Smooth muscle cell (in vitro differentiated cells): ENCODE results near the gene FRMD7. TPM values are rescaled to one million over a fixed set of nuclear protein-coding genes. Genes with fewer than 3 reads are reported as not detected.

Experiments
- DNase-seq: peaks from one replicate; lab custom pipeline; 2025; ENCODE audit not compliant: unreplicated experiment; lab: John Stamatoyannopoulos, UW
- H2AFZ ChIP-seq: fragments of 200-600 bp; sonication (generic); 2 replicates; pipeline ENCODE4 v1.6.0; 2016; ENCODE audit warnings: antibody characterized with exemption, low read depth, mild to moderate bottlenecking
- H3F3A ChIP-seq: fragments of 200-600 bp; sonication (generic); 2 replicates; pipeline ENCODE4 v1.6.0; 2017; ENCODE audit warnings: antibody characterized with exemption, low read depth
- H3K27ac ChIP-seq: fragments of 200-600 bp; sonication (generic); 2 replicates; pipeline ENCODE4 v1.5.1; 2016; ENCODE audit warnings: low read depth, mild to moderate bottlenecking
- H3K27me3 ChIP-seq: fragments of 200-600 bp; sonication (generic); 2 replicates; pipeline ENCODE4 v1.6.1; 2016; ENCODE audit warnings: low read depth, mild to moderate bottlenecking
- H3K36me3 ChIP-seq: fragments of 200-600 bp; sonication (generic); 2 replicates; pipeline ENCODE4 v1.5.1; 2016; ENCODE audit warnings: low read depth
- H3K4me1 ChIP-seq: fragments of 200-600 bp; sonication (generic); 2 replicates; pipeline ENCODE4 v1.5.1; 2016; ENCODE audit warnings: low read depth
- H3K4me2 ChIP-seq: fragments of 200-600 bp; sonication (generic); 2 replicates; pipeline ENCODE4 v1.6.0; 2016; ENCODE audit warnings: mild to moderate bottlenecking
- H3K4me3 ChIP-seq: fragments of 200-600 bp; sonication (generic); 2 replicates; pipeline ENCODE4 v1.5.1; 2016; ENCODE audit warnings: mild to moderate bottlenecking
- H3K79me2 ChIP-seq: fragments of 200-600 bp; sonication (generic); 2 replicates; pipeline ENCODE4 v1.6.0; 2016; ENCODE audit warnings: low read depth, mild to moderate bottlenecking
- H3K9ac ChIP-seq: fragments of 200-600 bp; sonication (generic); 2 replicates; pipeline ENCODE4 v1.6.0; 2016; ENCODE audit warnings: low read depth
- H3K9me3 ChIP-seq: fragments of 200-600 bp; sonication (generic); replicated peaks from 2 replicates; pipeline ENCODE4 v1.5.1; 2016; ENCODE audit warnings: low read depth
- H4K20me1 ChIP-seq: fragments of 200-600 bp; sonication (generic); 2 replicates; pipeline ENCODE4 v1.6.0; 2016; ENCODE audit warnings: low read depth
- CTCF ChIP-seq: fragments of 200-600 bp; sonication (generic); IDR thresholded peaks from 2 replicates; pipeline ENCODE4 v1.5.1; 2017; ENCODE audit warnings: borderline replicate concordance, mild to moderate bottlenecking, antibody characterized with exemption; ENCODE audit not compliant: insufficient read depth, poor library complexity, severe bottlenecking
- WGBS: methylation state at CpG from one replicate; pipeline ENCODE4 v1.1.7; 2016; ENCODE audit warnings: low lambda C conversion rate; 5-methylcytosine and 5-hydroxymethylcytosine counted together
- polyA plus RNA-seq: library from polyadenylated mRNA; unstranded; fragments of >200 nt; fragmentation: Nextera tagmentation; extraction: Ambion mirVana; gene quantifications from 2 replicates; pipeline ENCODE4 v1.2.1, GENCODE V29; 2016
- total RNA-seq: library from RNA; depleted of rRNA; stranded (reverse); fragments of >200 nt; gene quantifications from 2 replicates; pipeline ENCODE4 v1.2.3, GENCODE V29; 2014

The FRMD7 gene
- total RNA-seq (not detected in 2 replicates), polyA plus RNA-seq (not detected in 2 replicates)

GRCh38 chrX:132127743-132128142 is at the start of gene FRMD7:
Gene FRMD7, minus strand, starts transcription at chrX:132128020. Its CDS starts 176 bp downstream, at chrX:132127844.
- WGBS: 50% methylated on average over 5 of the region's 5 CpGs
- H3K9me3 ChIP-seq: peaks cover 5% of the 10 kb centered on the region
- no peaks in the 10 kb centered on the region for H3K79me2 ChIP-seq
- H3K27me3 ChIP-seq: no peaks in the 10 kb centered on the region
- TF ChIP-seq CTCF: no peak
- H3K36me3 ChIP-seq: no peaks in the 10 kb centered on the region
- H3K27ac ChIP-seq: no peak within 1 kb of the TSS
- no peak within 1 kb of the TSS for H3K4me3 ChIP-seq
- no peaks in the 10 kb centered on the region for H4K20me1 ChIP-seq
- no peak for DNase-seq
- H3F3A ChIP-seq: no peaks in the 10 kb centered on the region
- no peak within 1 kb of the TSS for H2AFZ ChIP-seq
- no peaks in the 10 kb centered on the region for H3K4me1 ChIP-seq
- H3K4me2 ChIP-seq: no peak within 1 kb of the TSS
- no peak within 1 kb of the TSS for H3K9ac ChIP-seq

GRCh38 chrX:132173647-132174046 is 45.8 kb upstream of the FRMD7 start:
- Histone ChIP-seq H3K36me3 (no peaks in the 10 kb centered on the region), H3K9me3 (peaks cover 3% of the 10 kb centered on the region), H2AFZ (no peak overlapping the region), H3K27ac (no peak overlapping the region), H3K4me3 (no peak overlapping the region), H3K9ac (no peak overlapping the region), H4K20me1 (no peaks in the 10 kb centered on the region), H3K79me2 (no peaks in the 10 kb centered on the region), H3K4me2 (no peak overlapping the region), H3F3A (no peaks in the 10 kb centered on the region), H3K4me1 (no peaks in the 10 kb centered on the region), H3K27me3 (no peaks in the 10 kb centered on the region)
- WGBS: 43% methylated on average over 1 of the region's 1 CpG
- no peak for TF ChIP-seq CTCF
- DNase-seq: no peak

- no peak for DNase-seq
- no peaks in the 10 kb centered on the region for H3K36me3 ChIP-seq
- H3F3A ChIP-seq: no peaks in the 10 kb centered on the region
- no peak overlapping the region for H3K27ac ChIP-seq
- no peak overlapping the region for H3K4me2 ChIP-seq
- 72% methylated on average over 3 of the region's 3 CpGs for WGBS
- H4K20me1 ChIP-seq: no peaks in the 10 kb centered on the region
- H3K4me3 ChIP-seq: no peak overlapping the region
- H2AFZ ChIP-seq: no peak overlapping the region
- no peak overlapping the region for H3K9ac ChIP-seq
- H3K9me3 ChIP-seq: peaks cover 3% of the 10 kb centered on the region
- no peak for TF ChIP-seq CTCF
- H3K4me1 ChIP-seq: no peaks in the 10 kb centered on the region
- no peaks in the 10 kb centered on the region for H3K79me2 ChIP-seq
- H3K27me3 ChIP-seq: no peaks in the 10 kb centered on the region
Measured at GRCh38 chrX:132171881-132172280, 44.1 kb upstream of the FRMD7 start.

GRCh38 chrX:132171478-132171877 is 43.7 kb upstream of the FRMD7 start:
- H3K9me3 ChIP-seq: peaks cover 3% of the 10 kb centered on the region
- H3K27ac ChIP-seq: no peak overlapping the region
- no peaks in the 10 kb centered on the region for H4K20me1 ChIP-seq
- no peak overlapping the region for H3K9ac ChIP-seq
- no peaks in the 10 kb centered on the region for H3K4me1 ChIP-seq
- WGBS: 73% methylated on average over 3 of the region's 3 CpGs
- H3K36me3 ChIP-seq: no peaks in the 10 kb centered on the region
- no peak for DNase-seq
- H3K4me3 ChIP-seq: no peak overlapping the region
- no peaks in the 10 kb centered on the region for H3K79me2 ChIP-seq
- no peaks in the 10 kb centered on the region for H3F3A ChIP-seq
- H3K27me3 ChIP-seq: no peaks in the 10 kb centered on the region
- no peak overlapping the region for H3K4me2 ChIP-seq
- no peak for TF ChIP-seq CTCF
- no peak overlapping the region for H2AFZ ChIP-seq
